Esophagus squamous epithelium (tissue), 5 donors: ENCODE results near the gene BCL11B. TPM values are rescaled to one million over a fixed set of nuclear protein-coding genes. Genes with fewer than 3 reads are reported as not detected.
A peak's percentile ranks its signal among the peaks of the same experiment; 100 is the strongest.

ENCODE experiments used
- DNase-seq: peaks from one replicate; lab custom pipeline; 2025; lab: John Stamatoyannopoulos, UW
- H3K27ac ChIP-seq, 4 donors: fragments of 200-600 bp; sonication (generic); one replicate each; pipeline ENCODE4 v1.5.1; 2016 to 2019; ENCODE audit warnings: mild to moderate bottlenecking in 1 of 4
- H3K27me3 ChIP-seq, 4 donors: fragments of 200-600 bp; sonication (generic); 1 replicate in 3 of 4; 2 replicates in 1 of 4; pipeline versions ENCODE4 v1.5.1 to v1.6.0; 2017 to 2021; ENCODE audit warnings: antibody characterized with exemption in 1 of 4
- H3K36me3 ChIP-seq, 3 donors: fragments of 200-600 bp; sonication (generic); one replicate each; pipeline ENCODE4 v1.5.1; 2016 to 2019
- H3K4me1 ChIP-seq, 3 donors: fragments of 200-600 bp; sonication (generic); one replicate each; pipeline ENCODE4 v1.5.1; 2017 to 2019
- H3K4me3 ChIP-seq, 4 donors: fragments of 200-600 bp; sonication (generic); 1 replicate in 3 of 4; 2 replicates in 1 of 4; pipeline ENCODE4 v1.5.1; 2016 to 2019; ENCODE audit warnings: mild to moderate bottlenecking in 2 of 4, moderate library complexity in 1 of 4
- H3K9me3 ChIP-seq, 3 donors: fragments of 200-600 bp; sonication (generic); one replicate each; pipeline ENCODE4 v1.5.1; 2016 to 2019
- CTCF ChIP-seq, 6 experiments: fragments of 450-650 bp in 4 of 6; fragments of 200-600 bp in 2 of 6; sonication (generic) in 2 of 6; IDR thresholded peaks; one replicate each; pipeline ENCODE4 v1.5.1; 2016 to 2019; ENCODE audit warnings: antibody characterized with exemption in 6 of 6, mild to moderate bottlenecking in 4 of 6, moderate library complexity in 4 of 6
- POLR2A ChIP-seq, 4 donors: fragments of 450-650 bp; IDR thresholded peaks; one replicate each; pipeline ENCODE4 v1.6.1; 2017; ENCODE audit warnings: antibody characterized with exemption in 4 of 4, mild to moderate bottlenecking in 4 of 4, moderate library complexity in 3 of 4
- WGBS, 2 donors: methylation state at CpG; one replicate each; pipeline ENCODE4 v1.1.5; 2018; 5-methylcytosine and 5-hydroxymethylcytosine counted together
- intact Hi-C: fragments of 100-400 bp; cut with DNase I; formaldehyde crosslinking; loops from one replicate; pipeline ENCODE4 v1.15.0; 2022
- total RNA-seq, 4 donors: library from RNA; depleted of rRNA; stranded (reverse); fragments of >200 nt; gene quantifications; one replicate each; pipeline ENCODE4 v1.1.0, GENCODE V29; 2016
- donor health status: DM: yes; HTN: yes; CAD: no.

The BCL11B gene
- total RNA-seq, 4 donors from 2014 or later: 10.1 to 19.3 (median 12.9) TPM

GRCh38 chr14:99241325-99242010, 30.5 kb downstream of the BCL11B start:
- no peaks in the 10 kb centered on the region for H3K9me3 ChIP-seq
- intact Hi-C loops: no loop called here
- TF ChIP-seq POLR2A (IDR thresholded peaks at IDR 0.05): no peak
- no peak for TF ChIP-seq CTCF (IDR thresholded peaks at IDR 0.05)
- H3K4me1 ChIP-seq: peaks cover 21 to 71% (median 38%) of the 10 kb centered on the region in 3 donors
- H3K27ac ChIP-seq: peak overlapping the region; percentile 54 to 83 (median 78)
- WGBS, 2 donors: 17 to 36% methylated on average over 18 of the region's 18 CpGs
- H3K27me3 ChIP-seq: peaks cover 0 to 31% (median 0%) of the 10 kb centered on the region in 4 donors
- no peak for DNase-seq
- H3K36me3 ChIP-seq: peaks cover 0 to 12% (median 0%) of the 10 kb centered on the region in 3 donors
- peak overlapping the region in 2 of 4 donors; percentile 2 to 15 for H3K4me3 ChIP-seq

GRCh38 chr14:99240627-99241324, 31.2 kb downstream of the BCL11B start:
- H3K9me3 ChIP-seq: no peaks in the 10 kb centered on the region
- WGBS, 2 donors: 81 to 83% methylated on average over 21 to 23 of the region's 23 CpGs
- no peak for TF ChIP-seq POLR2A (IDR thresholded peaks at IDR 0.05)
- H3K27ac ChIP-seq: peak overlapping the region in 3 of 4 donors; percentile 72 to 83 (median 83)
- no peak for DNase-seq
- no peak overlapping the region for H3K4me3 ChIP-seq
- H3K36me3 ChIP-seq: peaks cover 0 to 12% (median 0%) of the 10 kb centered on the region in 3 donors
- intact Hi-C loops: no loop called here
- H3K27me3 ChIP-seq: peaks cover 0 to 24% (median 0%) of the 10 kb centered on the region in 4 donors
- H3K4me1 ChIP-seq: peaks cover 14 to 65% (median 35%) of the 10 kb centered on the region in 3 donors

GRCh38 chr14:99239661-99240092, 32.3 kb downstream of the BCL11B start:
- 11 to 12% methylated on average over 6 to 7 of the region's 7 CpGs for WGBS, 2 donors
- H3K27ac ChIP-seq: peak overlapping the region in 3 of 4 donors; percentile 14 to 42 (median 34)
- H3K27me3 ChIP-seq: peaks cover 0 to 14% (median 0%) of the 10 kb centered on the region in 4 donors
- H3K36me3 ChIP-seq: peaks cover 0 to 12% (median 0%) of the 10 kb centered on the region in 3 donors
- peaks cover 9 to 54% (median 30%) of the 10 kb centered on the region in 3 donors for H3K4me1 ChIP-seq
- H3K9me3 ChIP-seq: no peaks in the 10 kb centered on the region
- no peak for DNase-seq
- intact Hi-C loops: no loop called here
- no peak for TF ChIP-seq CTCF (IDR thresholded peaks at IDR 0.05)
- no peak for TF ChIP-seq POLR2A (IDR thresholded peaks at IDR 0.05)
- H3K4me3 ChIP-seq: no peak overlapping the region

GRCh38 chr14:99238216-99238615, 33.8 kb downstream of the BCL11B start:
- intact Hi-C loops: no loop called here
- Histone ChIP-seq H3K4me3 (no peak overlapping the region), H3K27me3 (peaks cover 0 to 6% (median 0%) of the 10 kb centered on the region in 4 donors)

More at GRCh38 chr14:99238216-99238615, 33.8 kb downstream of the BCL11B start:
- no peak for DNase-seq
- H3K4me1 ChIP-seq: peaks cover 9 to 48% (median 27%) of the 10 kb centered on the region in 3 donors
- no peaks in the 10 kb centered on the region for H3K9me3 ChIP-seq
- TF ChIP-seq POLR2A (IDR thresholded peaks at IDR 0.05): no peak
- no peak for TF ChIP-seq CTCF (IDR thresholded peaks at IDR 0.05)
- H3K27ac ChIP-seq: peak overlapping the region in 1 of 4 donors; percentile 15
- WGBS, 2 donors: 69 to 84% methylated on average over 4 to 6 of the region's 6 CpGs
- peaks cover 0 to 12% (median 0%) of the 10 kb centered on the region in 3 donors for H3K36me3 ChIP-seq
